Endothelial cell (in vitro differentiated cells): Measurements from ENCODE around the gene PDX1. TPM values are rescaled to one million over a fixed set of nuclear protein-coding genes. Genes with fewer than 3 reads are reported as not detected.

ENCODE experiments used
- DNase-seq: peaks from one replicate; pipeline ENCODE4 v3.0.0; 2021; ENCODE audit warnings: low spot score
- H3K27ac Mint-ChIP-seq: one replicate; pipeline ENCODE4 v1.8.0; 2021; ENCODE audit warnings: mixed read lengths, inconsistent platforms; ENCODE audit not compliant: unreplicated experiment
- H3K27me3 Mint-ChIP-seq: one replicate; pipeline ENCODE4 v1.8.0; 2021; ENCODE audit warnings: mild to moderate bottlenecking, moderate library complexity, mixed read lengths, inconsistent platforms; ENCODE audit not compliant: unreplicated experiment
- H3K36me3 Mint-ChIP-seq: one replicate; pipeline ENCODE4 v1.8.0; 2021; ENCODE audit warnings: mild to moderate bottlenecking, low read depth, mixed read lengths, inconsistent platforms; ENCODE audit not compliant: unreplicated experiment
- H3K4me1 Mint-ChIP-seq: one replicate; pipeline ENCODE4 v1.8.0; 2021; ENCODE audit warnings: mild to moderate bottlenecking, mixed read lengths, inconsistent platforms; ENCODE audit not compliant: unreplicated experiment
- H3K4me3 Mint-ChIP-seq: one replicate; pipeline ENCODE4 v1.8.0; 2021; ENCODE audit warnings: mild to moderate bottlenecking, mixed read lengths, inconsistent platforms; ENCODE audit not compliant: unreplicated experiment
- H3K9me3 Mint-ChIP-seq: one replicate; pipeline ENCODE4 v1.8.0; 2021; ENCODE audit warnings: mixed read lengths, inconsistent platforms; ENCODE audit not compliant: unreplicated experiment
- CTCF ChIP-seq: fragments of 200-600 bp; sonication (generic); IDR thresholded peaks from one replicate; pipeline ENCODE4 v1.5.0; 2021; ENCODE audit warnings: antibody characterized with exemption; ENCODE audit not compliant: unreplicated experiment
- total RNA-seq: library from RNA; stranded (reverse); fragmentation: NEBNext Ultra II Directional; extraction: Animal tissue kit (Norgen Biotek cat#: 25700); gene quantifications from one replicate; pipeline ENCODE4 v1.2.1, GENCODE V29; 2021; ENCODE audit not compliant: unreplicated experiment

The PDX1 gene
- total RNA-seq, 1 donor from 2014 or later: 0.59 TPM

- Mint-ChIP-seq H3K27ac (peak overlapping the region; percentile 36), H3K4me3 (no peak overlapping the region), H3K4me1 (peaks cover 43% of the 10 kb centered on the region), H3K27me3 (peaks cover 34% of the 10 kb centered on the region), H3K36me3 (peaks cover 5% of the 10 kb centered on the region), H3K9me3 (no peaks in the 10 kb centered on the region)
- no peak for DNase-seq
- no peak for TF ChIP-seq CTCF
Measured at GRCh38 chr13:27971776-27972477, 52.1 kb downstream of the PDX1 start.

- no peak for TF ChIP-seq CTCF
- H3K27me3 Mint-ChIP-seq: peaks cover 30% of the 10 kb centered on the region
- no peak for DNase-seq
- peaks cover 39% of the 10 kb centered on the region for H3K4me1 Mint-ChIP-seq
- H3K36me3 Mint-ChIP-seq: peaks cover 2% of the 10 kb centered on the region
- no peak overlapping the region for H3K27ac Mint-ChIP-seq
- H3K9me3 Mint-ChIP-seq: no peaks in the 10 kb centered on the region
- no peak overlapping the region for H3K4me3 Mint-ChIP-seq
Measured at GRCh38 chr13:27972478-27972820, 52.6 kb downstream of the PDX1 start.

GRCh38 chr13:27973291-27973690, 53.5 kb downstream of the PDX1 start:
- TF ChIP-seq CTCF: no peak
- H3K27me3 Mint-ChIP-seq: peaks cover 30% of the 10 kb centered on the region
- peaks cover 35% of the 10 kb centered on the region for H3K4me1 Mint-ChIP-seq
- no peaks in the 10 kb centered on the region for H3K36me3 Mint-ChIP-seq
- H3K4me3 Mint-ChIP-seq: no peak overlapping the region
- H3K9me3 Mint-ChIP-seq: no peaks in the 10 kb centered on the region
- no peak overlapping the region for H3K27ac Mint-ChIP-seq
- DNase-seq: no peak

GRCh38 chr13:27973961-27974662, 54.3 kb downstream of the PDX1 start:
- H3K27me3 Mint-ChIP-seq: peaks cover 33% of the 10 kb centered on the region
- no peak overlapping the region for H3K4me3 Mint-ChIP-seq
- H3K4me1 Mint-ChIP-seq: peaks cover 41% of the 10 kb centered on the region
- H3K27ac Mint-ChIP-seq: no peak overlapping the region
- no peaks in the 10 kb centered on the region for H3K36me3 Mint-ChIP-seq
- no peak for DNase-seq
- no peak for TF ChIP-seq CTCF
- H3K9me3 Mint-ChIP-seq: no peaks in the 10 kb centered on the region

Other genes starting within 250 kb of the PDX1 start
- gene GSX1, start 127.5 kb upstream of the PDX1 start, total RNA-seq: not detected
- 0.33 TPM for gene CDX2, start 49.3 kb downstream of the PDX1 start, total RNA-seq
- gene URAD, start 68.7 kb downstream of the PDX1 start, total RNA-seq: not detected
- not detected for gene FLT3, start 180.6 kb downstream of the PDX1 start, total RNA-seq
- gene PAN3, start 218.5 kb downstream of the PDX1 start, total RNA-seq: 51.9 TPM